DND-41 (cell line): ENCODE results near the gene NR5A2.

Experiments
- ATAC-seq: fragments of 200-7000 bp; cut with Tn5 transposase; 3 replicates; pipeline ENCODE4 v1.9.1; 2021; ENCODE audit warnings: low read depth; ENCODE audit not compliant: insufficient read depth
- DNase-seq: peaks from one replicate; pipeline ENCODE4 v3.0.0-alpha.2; 2020
- H2AFZ ChIP-seq: 2 replicates; pipeline ENCODE4 v1.6.0; 2012; ENCODE audit warnings: low read depth, low read length
- H3K27ac ChIP-seq: 2 replicates; pipeline ENCODE4 v1.5.1; 2012; ENCODE audit warnings: low read length, inconsistent platforms
- H3K27me3 ChIP-seq: fragments of 200-600 bp; sonication (generic); 2 replicates; pipeline ENCODE4 v1.6.0; 2012; ENCODE audit warnings: low read length, mild to moderate bottlenecking, inconsistent platforms; ENCODE audit not compliant: insufficient read depth, poor library complexity
- H3K36me3 ChIP-seq: 2 replicates; pipeline ENCODE4 v1.5.1; 2012; ENCODE audit warnings: low read length, inconsistent platforms; ENCODE audit not compliant: insufficient read depth
- H3K4me1 ChIP-seq: 2 replicates; pipeline ENCODE4 v1.5.1; 2012; ENCODE audit warnings: mild to moderate bottlenecking, low read length; ENCODE audit not compliant: insufficient read depth
- H3K4me2 ChIP-seq: 2 replicates; pipeline ENCODE4 v1.6.0; 2012; ENCODE audit warnings: mild to moderate bottlenecking, moderate library complexity, low read length, inconsistent platforms; ENCODE audit not compliant: insufficient read depth
- H3K4me3 ChIP-seq, 2 experiments: fragments of 200-600 bp in 1 of 2; shearing (Covaris generic) in 1 of 2; 2 replicates each; pipeline ENCODE4 v1.5.1; 2012 to 2016; ENCODE audit warnings: inconsistent platforms in 2 of 2, low read length in 2 of 2, mild to moderate bottlenecking in 2 of 2, low read depth in 1 of 2, moderate library complexity in 1 of 2
- H3K79me2 ChIP-seq: 2 replicates; pipeline ENCODE4 v1.6.0; 2012; ENCODE audit warnings: low read length, inconsistent platforms; ENCODE audit not compliant: insufficient read depth
- H3K9ac ChIP-seq: 2 replicates; pipeline ENCODE4 v1.6.0; 2012; ENCODE audit warnings: low read depth, mild to moderate bottlenecking, inconsistent platforms, low read length, moderate library complexity
- H3K9me3 ChIP-seq: 2 replicates; pipeline ENCODE4 v1.5.1; 2012; ENCODE audit warnings: low read length, moderate library complexity, mild to moderate bottlenecking, inconsistent platforms; ENCODE audit not compliant: insufficient read depth, severe bottlenecking
- H4K20me1 ChIP-seq: 2 replicates; pipeline ENCODE4 v1.6.0; 2012; ENCODE audit warnings: low read length; ENCODE audit not compliant: insufficient read depth
- EZH2 ChIP-seq: IDR thresholded peaks from 3 replicates; pipeline ENCODE4 v1.6.1; 2012; ENCODE audit warnings: borderline replicate concordance, low read depth, mild to moderate bottlenecking, moderate library complexity, low read length, inconsistent platforms; ENCODE audit not compliant: severe bottlenecking
- TF ChIP-seq, protein P1 (sequence below): IDR thresholded peaks from 2 replicates; pipeline ENCODE4 v1.5.1; 2012; ENCODE audit warnings: borderline replicate concordance, low read length, moderate library complexity, mild to moderate bottlenecking; ENCODE audit not compliant: poor library complexity, severe bottlenecking; ENCODE audit errors: extremely low read depth

Gene NR5A2

DNA sequence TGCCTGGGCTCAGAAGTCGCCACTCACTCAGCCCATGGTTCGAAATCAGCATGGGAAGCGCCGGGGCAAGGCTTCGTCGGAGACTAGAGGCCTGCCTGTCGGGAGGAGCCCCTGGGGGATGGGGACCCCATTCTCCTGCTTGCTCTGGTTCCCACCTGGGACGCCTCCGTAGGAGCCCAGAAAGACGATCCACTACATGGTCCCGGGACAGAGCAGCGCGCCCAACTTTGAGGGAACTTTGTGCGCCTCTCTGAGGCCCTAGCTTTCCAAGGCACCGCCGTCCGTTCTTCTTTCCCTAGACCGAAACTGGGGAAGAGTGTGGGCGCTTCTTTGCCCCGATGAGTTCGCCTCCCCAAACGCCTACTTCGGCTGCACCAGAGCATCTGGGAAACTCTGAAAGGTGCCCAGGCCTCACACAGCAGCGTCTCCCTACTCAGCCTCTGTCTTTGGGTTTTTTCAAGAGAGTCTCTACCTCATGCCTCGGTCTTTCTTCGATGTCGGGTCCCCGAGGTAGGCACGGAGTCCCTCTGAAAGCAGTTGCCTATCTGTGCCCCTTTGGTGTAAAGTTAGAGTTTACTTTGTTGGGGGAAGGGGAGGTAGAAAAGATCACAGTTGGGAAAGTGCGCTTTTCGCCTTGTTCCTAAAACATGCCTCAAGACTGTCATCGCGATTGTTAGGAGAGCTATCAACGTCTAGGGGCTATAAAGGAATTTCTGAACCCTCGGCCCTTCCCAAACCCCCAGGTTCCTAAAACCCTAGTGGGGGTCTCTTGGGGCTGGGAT lies 14.0 kb downstream of the NR5A2 start:
- H3K4me3 ChIP-seq = no peak overlapping the region
- H4K20me1 ChIP-seq = no peaks in the 10 kb centered on the region; the same call in 1 of the 2 replicates
- no peak overlapping the region for H3K4me2 ChIP-seq
- TF ChIP-seq, protein P1, sequence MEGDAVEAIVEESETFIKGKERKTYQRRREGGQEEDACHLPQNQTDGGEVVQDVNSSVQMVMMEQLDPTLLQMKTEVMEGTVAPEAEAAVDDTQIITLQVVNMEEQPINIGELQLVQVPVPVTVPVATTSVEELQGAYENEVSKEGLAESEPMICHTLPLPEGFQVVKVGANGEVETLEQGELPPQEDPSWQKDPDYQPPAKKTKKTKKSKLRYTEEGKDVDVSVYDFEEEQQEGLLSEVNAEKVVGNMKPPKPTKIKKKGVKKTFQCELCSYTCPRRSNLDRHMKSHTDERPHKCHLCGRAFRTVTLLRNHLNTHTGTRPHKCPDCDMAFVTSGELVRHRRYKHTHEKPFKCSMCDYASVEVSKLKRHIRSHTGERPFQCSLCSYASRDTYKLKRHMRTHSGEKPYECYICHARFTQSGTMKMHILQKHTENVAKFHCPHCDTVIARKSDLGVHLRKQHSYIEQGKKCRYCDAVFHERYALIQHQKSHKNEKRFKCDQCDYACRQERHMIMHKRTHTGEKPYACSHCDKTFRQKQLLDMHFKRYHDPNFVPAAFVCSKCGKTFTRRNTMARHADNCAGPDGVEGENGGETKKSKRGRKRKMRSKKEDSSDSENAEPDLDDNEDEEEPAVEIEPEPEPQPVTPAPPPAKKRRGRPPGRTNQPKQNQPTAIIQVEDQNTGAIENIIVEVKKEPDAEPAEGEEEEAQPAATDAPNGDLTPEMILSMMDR = no peak
- no peak for TF ChIP-seq EZH2
- no peaks in the 10 kb centered on the region for H3K79me2 ChIP-seq
- no peak overlapping the region for H2AFZ ChIP-seq
- peaks cover 52% of the 10 kb centered on the region for H3K27me3 ChIP-seq
- H3K36me3 ChIP-seq = no peaks in the 10 kb centered on the region
- DNase-seq (no peak), ATAC-seq (no peak)
- H3K4me1 ChIP-seq = no peaks in the 10 kb centered on the region
- H3K9me3 ChIP-seq = no peaks in the 10 kb centered on the region
- no peak overlapping the region for H3K27ac ChIP-seq
- H3K9ac ChIP-seq = no peak overlapping the region

GRCh38 chr1:200042119-200042551 lies 14.6 kb downstream of the NR5A2 start:
- DNase-seq = no peak
- Histone ChIP-seq H3K36me3 (no peaks in the 10 kb centered on the region), H3K4me2 (no peak overlapping the region), H3K9me3 (no peaks in the 10 kb centered on the region), H3K4me1 (no peaks in the 10 kb centered on the region), H3K27ac (no peak overlapping the region), H3K9ac (no peak overlapping the region), H3K27me3 (peaks cover 47% of the 10 kb centered on the region), H2AFZ (no peak overlapping the region), H4K20me1 (no peaks in the 10 kb centered on the region; the same call in 1 of the 2 replicates), H3K79me2 (no peaks in the 10 kb centered on the region), H3K4me3 (no peak overlapping the region)
- no peak for TF ChIP-seq EZH2
- TF ChIP-seq, protein P1 = no peak
- no peak for ATAC-seq

- Histone ChIP-seq H3K27ac (no peak overlapping the region), H3K36me3 (no peaks in the 10 kb centered on the region), H3K9me3 (no peaks in the 10 kb centered on the region), H2AFZ (no peak overlapping the region), H3K4me2 (no peak overlapping the region), H3K9ac (no peak overlapping the region), H3K27me3 (peaks cover 43% of the 10 kb centered on the region), H3K4me1 (no peaks in the 10 kb centered on the region), H3K4me3 (no peak overlapping the region), H3K79me2 (no peaks in the 10 kb centered on the region), H4K20me1 (no peaks in the 10 kb centered on the region; the same call in 1 of the 2 replicates)
- no peak for TF ChIP-seq EZH2
- TF ChIP-seq, protein P1 = no peak
- DNase-seq (no peak), ATAC-seq (no peak)
Measured at GRCh38 chr1:200042552-200043335, 15.2 kb downstream of the NR5A2 start.
